Superior temporal gyrus (tissue), 1 donor: Measurements from ENCODE around the gene PARD3.

Experiments used
- DNase-seq: peaks from one replicate; pipeline ENCODE4 v3.0.0-alpha.2; 2016; ENCODE audit errors: extremely low spot score

The PARD3 gene

GRCh38 chr10:34216348-34216945, 598.6 kb downstream of the PARD3 start:
- DNase-seq, result no peak

GRCh38 chr10:34213805-34214197, 601.3 kb downstream of the PARD3 start:
- no peak for DNase-seq

- no peak for DNase-seq
Measured at GRCh38 chr10:34213193-34213804, 601.8 kb downstream of the PARD3 start.

DNA sequence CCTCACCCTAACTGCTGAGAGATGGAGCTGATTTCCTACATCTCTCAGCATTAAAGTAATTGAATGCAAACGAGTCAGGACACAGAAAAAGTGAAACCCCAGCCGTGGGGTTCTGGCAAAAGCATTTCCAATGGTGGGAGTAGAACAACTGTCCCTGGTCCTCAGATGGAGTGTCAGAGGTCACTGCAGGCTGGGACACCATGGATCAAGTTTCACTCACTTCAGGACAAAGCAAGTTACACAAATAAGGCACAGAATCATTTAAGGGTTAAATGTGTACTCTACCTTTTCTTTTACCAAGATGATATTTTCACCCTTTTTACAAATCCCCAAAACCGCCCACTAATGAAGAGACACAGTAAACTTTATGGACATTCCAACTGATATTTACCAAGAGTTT, 607.8 kb downstream of the PARD3 start:
- DNase-seq, result no peak

- DNase-seq, result no peak
Measured at GRCh38 chr10:34206935-34207268, 608.2 kb downstream of the PARD3 start.

GRCh38 chr10:34206078-34206934, 608.8 kb downstream of the PARD3 start:
- no peak for DNase-seq

DNA sequence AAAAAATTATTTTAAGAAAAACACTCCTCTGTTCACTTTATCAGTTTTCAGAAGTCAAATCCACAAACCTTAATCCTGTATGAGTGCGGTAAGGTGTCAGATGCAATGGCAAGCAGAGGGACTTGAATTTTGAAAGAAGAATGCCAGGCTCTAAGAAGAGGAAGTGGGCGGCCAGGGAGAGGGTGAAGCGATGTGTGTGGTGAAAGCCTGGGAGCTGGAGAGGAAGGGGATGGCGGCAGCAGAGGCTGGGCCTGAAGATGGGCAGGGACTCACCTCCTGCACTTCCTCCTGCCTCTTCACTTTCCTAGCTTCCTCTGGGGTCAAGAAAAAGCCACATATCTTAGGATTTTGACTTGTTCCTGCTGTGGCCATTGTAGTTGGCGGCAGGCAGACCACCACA, 609.6 kb downstream of the PARD3 start:
- DNase-seq, result no peak

GRCh38 chr10:34203966-34204630, 611.0 kb downstream of the PARD3 start:
- DNase-seq, result no peak

DNA sequence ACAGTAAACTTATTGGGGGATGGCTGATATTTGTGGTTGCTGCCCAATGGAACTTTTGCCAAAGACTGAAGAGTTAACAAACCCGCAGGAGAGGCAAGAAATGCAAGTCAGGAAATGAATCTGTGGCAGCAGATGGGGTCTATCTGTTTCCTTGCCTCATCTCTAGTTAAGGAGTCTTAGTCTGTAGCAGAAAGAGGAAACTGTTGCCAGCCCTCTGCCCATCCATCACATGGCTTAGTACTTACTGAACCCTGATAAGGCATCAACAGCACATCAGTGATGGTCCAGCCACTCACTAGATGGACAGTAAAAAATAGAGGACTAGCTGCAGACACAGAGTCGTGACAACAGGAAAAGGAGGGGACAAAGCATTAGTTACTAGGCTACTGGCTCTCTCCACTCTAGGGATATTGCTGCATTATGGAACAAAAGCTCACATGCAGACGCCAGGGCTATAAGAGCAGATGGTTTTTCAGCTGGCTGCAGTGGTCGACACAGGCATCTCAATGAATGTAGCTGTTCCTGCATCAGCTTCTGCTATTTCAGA, 614.7 kb downstream of the PARD3 start:
- no peak for DNase-seq

DNA sequence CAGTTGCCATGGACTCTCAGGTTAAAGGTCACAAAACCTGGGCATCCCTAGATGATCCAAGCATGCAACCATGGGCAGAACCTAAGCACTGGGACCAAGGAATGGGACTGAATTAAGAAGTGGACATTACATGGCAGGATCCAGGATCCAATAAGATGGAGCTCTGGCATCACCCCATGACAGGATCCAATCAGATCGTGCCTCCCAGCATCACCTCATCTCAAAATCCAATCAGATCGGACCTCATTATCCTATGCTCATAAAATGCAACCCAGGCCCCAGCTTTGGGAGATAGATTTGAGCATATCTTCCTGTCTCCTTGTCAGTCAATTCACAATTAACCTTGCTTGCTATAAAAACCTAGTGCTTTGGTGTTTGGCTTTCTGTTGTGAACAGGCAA, 616.1 kb downstream of the PARD3 start:
- no peak for DNase-seq

DNA sequence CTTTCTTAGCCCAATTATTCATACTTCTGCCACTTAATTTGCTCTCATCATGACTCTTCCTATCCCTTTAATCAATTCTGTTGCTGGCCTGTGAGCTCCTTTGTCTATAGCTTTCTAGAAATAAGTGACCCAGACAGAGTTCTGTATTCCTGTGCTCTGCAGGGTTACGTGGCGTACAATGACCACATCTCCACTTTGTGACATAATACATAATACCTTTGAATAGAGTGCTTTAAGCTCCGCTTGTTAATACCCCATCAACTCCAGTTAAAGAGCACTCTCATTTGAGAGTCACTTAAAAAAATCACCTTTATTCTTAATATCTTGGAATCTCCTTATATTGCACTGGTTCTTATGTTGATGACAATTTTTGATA, 619.0 kb downstream of the PARD3 start:
- DNase-seq, result no peak

DNA sequence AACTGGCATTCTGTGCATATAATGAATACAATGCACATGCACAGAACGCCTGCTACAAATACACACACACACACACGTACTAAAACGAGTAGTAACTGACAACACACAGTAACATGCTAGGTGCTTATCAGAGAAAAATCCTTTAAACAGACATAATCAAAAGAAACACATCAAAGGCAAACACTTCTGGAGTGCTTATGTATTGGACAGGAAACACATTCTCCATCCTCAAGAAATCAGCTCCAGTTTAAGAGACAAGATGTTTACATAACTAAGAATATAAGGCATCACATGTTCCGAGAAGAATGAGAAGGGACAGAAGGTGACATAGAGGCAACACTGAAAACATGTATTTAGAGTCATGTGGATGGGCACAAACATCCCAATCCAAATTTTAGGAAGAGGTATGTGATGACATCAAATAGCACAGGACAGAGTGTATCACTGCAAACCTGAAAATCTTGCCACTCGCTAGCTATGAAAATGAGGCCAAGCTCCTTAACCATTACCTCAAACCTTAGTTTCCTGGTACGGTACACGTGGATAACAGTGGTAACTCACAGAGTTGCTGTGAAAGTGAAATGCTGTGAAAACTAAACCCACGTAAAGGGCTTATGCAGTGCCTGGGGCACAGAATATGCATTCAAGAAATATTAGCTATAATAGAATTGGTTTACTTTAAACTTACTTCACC, 619.6 kb downstream of the PARD3 start:
- DNase-seq, result no peak

DNA sequence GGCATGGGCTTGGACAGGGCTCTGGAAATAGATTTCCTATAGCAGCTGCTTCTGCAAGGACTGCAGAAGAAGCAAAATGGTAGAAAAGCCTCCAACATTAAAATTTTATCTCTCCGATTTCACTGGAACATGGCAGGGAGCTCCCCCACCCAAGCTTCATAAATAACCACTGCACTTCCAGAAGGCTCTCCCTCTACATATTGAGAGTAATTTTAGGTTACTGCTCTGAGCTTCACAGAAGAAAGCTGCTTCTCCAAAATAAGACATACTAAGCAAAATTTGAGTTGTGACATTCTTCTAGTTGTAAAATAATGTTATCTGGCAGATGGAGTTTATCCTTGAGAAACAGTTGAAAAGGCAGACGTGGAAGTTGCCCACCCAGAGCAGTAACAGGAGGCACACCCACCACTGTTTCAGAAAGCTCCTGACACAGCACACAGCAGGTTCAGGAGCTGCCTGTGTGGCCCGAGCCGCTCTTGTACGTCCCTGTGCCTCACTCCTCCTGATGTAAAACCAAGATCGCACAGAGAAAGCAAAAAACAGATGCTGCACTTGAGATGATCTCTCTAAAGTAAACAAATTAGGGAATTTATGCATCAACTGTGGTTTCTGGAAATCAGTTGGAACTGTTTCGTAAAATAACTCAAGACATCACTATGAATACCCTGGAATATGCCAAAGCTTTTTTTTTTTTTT, 621.0 kb downstream of the PARD3 start:
- no peak for DNase-seq

- DNase-seq, result no peak
Measured at GRCh38 chr10:34192646-34193045, 622.5 kb downstream of the PARD3 start.

DNA sequence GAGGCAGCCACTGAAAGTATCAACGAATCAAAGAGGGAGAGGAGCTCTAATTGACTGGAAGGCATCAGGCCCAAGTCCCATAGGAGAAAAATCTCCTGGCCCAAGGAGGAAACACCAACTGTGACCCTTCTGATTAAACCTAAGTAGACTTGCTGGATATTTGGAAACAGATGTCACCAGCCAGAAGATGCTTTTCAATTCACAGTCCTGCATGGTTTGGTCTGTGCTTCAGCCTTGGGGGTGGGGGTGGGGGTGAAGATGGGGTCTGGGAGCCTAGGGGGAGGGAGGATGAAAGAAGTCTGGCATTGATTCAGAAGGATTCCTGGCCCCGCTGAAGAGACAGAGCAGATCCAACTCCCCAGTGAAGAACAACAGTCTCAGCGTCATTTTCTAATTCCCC, 623.7 kb downstream of the PARD3 start:
- DNase-seq, result no peak

DNA sequence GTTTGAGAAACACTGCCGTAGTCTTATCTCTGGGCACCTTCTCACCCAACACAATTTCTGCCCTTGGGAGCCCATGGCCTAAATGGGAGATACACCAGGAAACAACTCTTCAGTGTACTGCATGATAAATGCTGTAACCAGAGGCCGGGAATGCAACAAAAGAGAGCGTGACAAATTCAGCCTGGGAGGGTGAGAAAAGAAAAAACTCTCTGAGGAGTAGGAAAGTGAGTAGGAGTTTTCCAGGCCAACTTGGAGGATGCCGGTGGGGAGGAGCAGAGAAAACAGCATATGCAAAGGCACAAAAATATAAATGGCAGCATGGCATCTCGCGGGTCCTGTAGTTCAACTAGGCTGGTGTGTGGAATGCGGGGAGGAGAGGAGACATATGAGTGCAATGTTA, 624.5 kb downstream of the PARD3 start:
- DNase-seq, result no peak

GRCh38 chr10:34189830-34190229, 625.3 kb downstream of the PARD3 start:
- no peak for DNase-seq

- DNase-seq, result no peak
Measured at GRCh38 chr10:34188221-34188620, 626.9 kb downstream of the PARD3 start.

- no peak for DNase-seq
Measured at GRCh38 chr10:34187201-34187600, 627.9 kb downstream of the PARD3 start.

DNA sequence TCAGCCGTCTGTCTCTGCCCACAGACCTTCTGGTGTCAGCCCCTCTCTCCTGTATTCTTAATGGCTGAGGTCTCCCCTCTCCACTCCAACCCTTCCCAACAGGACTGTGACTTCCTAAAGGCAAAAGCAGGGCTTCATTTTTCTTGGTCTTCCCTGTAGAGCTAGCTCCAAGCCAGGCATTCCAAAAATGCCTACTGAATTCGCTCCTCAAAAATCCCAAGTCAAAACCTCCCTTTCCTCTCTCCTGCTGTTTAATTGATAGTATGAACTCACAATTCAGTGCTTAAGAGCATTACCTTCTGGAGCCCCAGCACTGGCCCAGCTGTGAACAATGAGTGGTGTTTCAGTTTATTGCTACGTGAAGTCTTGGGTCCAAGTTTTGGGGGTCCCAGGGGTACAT, 628.4 kb downstream of the PARD3 start:
- DNase-seq, result no peak

GRCh38 chr10:34185998-34186397, 629.1 kb downstream of the PARD3 start:
- DNase-seq, result no peak
